ENCODE results near the gene FBXL3.
"Not testable (repeated sequence)": the region's sequence is repeated elsewhere in the genome, so short reads cannot be mapped to it uniquely, and the experiment has no call there.

FBXL3 gene

GRCh38 chr13:77026255-77026860 is 601 bp downstream of the FBXL3 start:
- DNase-seq (ENCODE audit: low read depth) = peak; percentile 21

GRCh38 chr13:77022341-77022740 is 4.6 kb downstream of the FBXL3 start:
- no peak for DNase-seq (ENCODE audit: low read depth)

GRCh38 chr13:77019756-77020155 is 7.2 kb downstream of the FBXL3 start:
- DNase-seq (ENCODE audit: low read depth) = no peak

- DNase-seq (ENCODE audit: low read depth) = no peak
These were observed 9.9 kb downstream of the FBXL3 start for GRCh38 chr13:77016888-77017623.

GRCh38 chr13:77016251-77016812 is 10.6 kb downstream of the FBXL3 start:
- DNase-seq (ENCODE audit: low read depth) = no peak

- no peak for DNase-seq (ENCODE audit: low read depth)
These were observed 11.9 kb downstream of the FBXL3 start for GRCh38 chr13:77014906-77015685.

- no peak for DNase-seq (ENCODE audit: low read depth)
These were observed 13.0 kb downstream of the FBXL3 start for GRCh38 chr13:77013853-77014542.

GRCh38 chr13:77009719-77010118 is 17.2 kb downstream of the FBXL3 start:
- not testable (repeated sequence) for DNase-seq (ENCODE audit: low read depth)

GRCh38 chr13:77009011-77009410 is 17.9 kb downstream of the FBXL3 start:
- no peak for DNase-seq (ENCODE audit: low read depth)

- not testable (repeated sequence) for DNase-seq (ENCODE audit: low read depth)
These were observed 18.6 kb downstream of the FBXL3 start for GRCh38 chr13:77008337-77008736.

- no peak for DNase-seq (ENCODE audit: low read depth)
These were observed 24.3 kb downstream of the FBXL3 start for GRCh38 chr13:77002590-77003190.

- DNase-seq (ENCODE audit: low read depth) = no peak
These were observed 24.9 kb downstream of the FBXL3 start for GRCh38 chr13:77001963-77002587.

GRCh38 chr13:77001540-77001939 is 25.4 kb downstream of the FBXL3 start:
- DNase-seq (ENCODE audit: low read depth) = no peak

GRCh38 chr13:77000475-77000874 is 26.5 kb downstream of the FBXL3 start:
- DNase-seq (ENCODE audit: low read depth) = no peak

GRCh38 chr13:76994281-76994680 is 32.7 kb downstream of the FBXL3 start:
- DNase-seq (ENCODE audit: low read depth) = no peak

GRCh38 chr13:76993473-76993872 is 33.5 kb downstream of the FBXL3 start:
- DNase-seq (ENCODE audit: low read depth) = no peak

- DNase-seq (ENCODE audit: low read depth) = peak; percentile 25
These were observed 33.9 kb downstream of the FBXL3 start for GRCh38 chr13:76993021-76993420.

GRCh38 chr13:76992548-76993001 is 34.4 kb downstream of the FBXL3 start:
- DNase-seq (ENCODE audit: low read depth) = peak; percentile 6

- DNase-seq (ENCODE audit: low read depth) = peak; percentile 80
These were observed 35.0 kb downstream of the FBXL3 start, which contains the start of gene CLN5 for GRCh38 chr13:76991796-76992547. Gene CLN5 (plus strand): TSS chr13:76992081. CDS start chr13:76992099, 18 bp downstream.

- no peak for DNase-seq (ENCODE audit: low read depth)
These were observed 35.5 kb downstream of the FBXL3 start for GRCh38 chr13:76991432-76991795.

Measured in stromal cell of bone marrow (primary cell).